Keratinocyte (primary cell): ENCODE data around the gene NIPAL4. TPM values are rescaled to one million over a fixed set of nuclear protein-coding genes. Genes with fewer than 3 reads are reported as not detected.
"Not testable (repeated sequence)": the region's sequence is repeated elsewhere in the genome, so short reads cannot be mapped to it uniquely, and the experiment has no call there.

Experiments
- DNase-seq: peaks from one replicate; pipeline ENCODE4 v3.0.0-alpha.2; 2011; ENCODE audit warnings: low read depth, missing footprints, low spot score
- FAIRE-seq: peaks from 2 replicates; lab custom pipeline; 2011; peaks lifted over from hg19 to GRCh38; lab: Jason Lieb, UNC
- H2AFZ ChIP-seq: 2 replicates; pipeline ENCODE4 v1.6.0; 2012; ENCODE audit warnings: low read length, control low read depth, inconsistent platforms; ENCODE audit not compliant: control insufficient read depth
- H3K27ac ChIP-seq: 2 replicates; pipeline ENCODE4 v1.5.1; 2011; ENCODE audit warnings: low read length; ENCODE audit not compliant: control insufficient read depth, insufficient read depth
- H3K27me3 ChIP-seq: 3 replicates; pipeline ENCODE4 v1.6.0; 2011; ENCODE audit warnings: low read length; ENCODE audit not compliant: control insufficient read depth, insufficient read depth; ENCODE audit errors: extremely low read depth
- H3K36me3 ChIP-seq, 2 experiments: 2 replicates in 1 of 2; 3 replicates in 1 of 2; pipeline ENCODE4 v1.5.1; 2011; ENCODE audit warnings: low read length in 2 of 2, mild to moderate bottlenecking in 1 of 2; ENCODE audit not compliant: control insufficient read depth in 2 of 2, insufficient read depth in 2 of 2; ENCODE audit errors: extremely low read depth in 1 of 2
- H3K4me1 ChIP-seq: 3 replicates; pipeline ENCODE4 v1.5.1; 2011; ENCODE audit warnings: low read length; ENCODE audit not compliant: control insufficient read depth, insufficient read depth; ENCODE audit errors: extremely low read depth
- H3K4me2 ChIP-seq: 3 replicates; pipeline ENCODE4 v1.6.0; 2011; ENCODE audit warnings: low read depth, low read length; ENCODE audit not compliant: control insufficient read depth, insufficient read depth; ENCODE audit errors: extremely low read depth
- H3K4me3 ChIP-seq, 3 experiments: fragments of 200-600 bp in 1 of 3; sonication (generic) in 1 of 3; 2 replicates in 2 of 3; 3 replicates in 1 of 3; pipeline ENCODE4 v1.5.1; 2011 to 2016; ENCODE audit warnings: low read length in 3 of 3, mild to moderate bottlenecking in 3 of 3, control low read depth in 2 of 3, inconsistent platforms in 1 of 3, low read depth in 1 of 3, mixed read lengths in 1 of 3, mixed run types in 1 of 3, moderate library complexity in 1 of 3; ENCODE audit not compliant: control insufficient read depth in 2 of 3, insufficient read depth in 2 of 3; ENCODE audit errors: extremely low read depth in 1 of 3
- H3K79me2 ChIP-seq: 2 replicates; pipeline ENCODE4 v1.6.0; 2012; ENCODE audit warnings: low read length; ENCODE audit not compliant: control insufficient read depth, insufficient read depth
- H3K9ac ChIP-seq: 3 replicates; pipeline ENCODE4 v1.6.0; 2011; ENCODE audit warnings: low read length; ENCODE audit not compliant: control insufficient read depth, insufficient read depth; ENCODE audit errors: extremely low read depth
- H3K9me1 ChIP-seq: 3 replicates; pipeline ENCODE4 v1.6.0; 2011; ENCODE audit warnings: low read length; ENCODE audit not compliant: control insufficient read depth, insufficient read depth; ENCODE audit errors: extremely low read depth
- H3K9me3 ChIP-seq: 2 replicates; pipeline ENCODE4 v1.5.1; 2012; ENCODE audit warnings: low read depth, low read length; ENCODE audit not compliant: control insufficient read depth
- H4K20me1 ChIP-seq: 3 replicates; pipeline ENCODE4 v1.6.0; 2011; ENCODE audit warnings: low read length; ENCODE audit not compliant: control insufficient read depth, insufficient read depth; ENCODE audit errors: extremely low read depth
- CTCF ChIP-seq, 3 experiments: IDR thresholded peaks in 1 of 3; conservative IDR thresholded peaks in 1 of 3; optimal IDR thresholded peaks in 1 of 3; 2 replicates in 2 of 3; 3 replicates in 1 of 3; pipeline versions ENCODE3 to v1.5.1; 2011; ENCODE audit warnings: low read length in 3 of 3, mild to moderate bottlenecking in 3 of 3, moderate library complexity in 2 of 3, control low read depth in 1 of 3, inconsistent platforms in 1 of 3; ENCODE audit not compliant: insufficient read depth in 2 of 3; ENCODE audit errors: extremely low read depth in 1 of 3
- EZH2 ChIP-seq: IDR thresholded peaks from one replicate; pipeline ENCODE4 v1.6.1; 2012; ENCODE audit warnings: inconsistent platforms, mild to moderate bottlenecking, low read length, moderate library complexity
- dilution Hi-C: fragments of 300-500 bp; cut with MboI; formaldehyde crosslinking; loops from one replicate; pipeline ENCODE4 v1.7.0; 2020; ENCODE audit warnings: low sequenced_read_pairs; ENCODE audit not compliant: extremely low pct_ligation_motif_present
- polyA plus RNA-seq, 5 experiments: library from polyadenylated mRNA; depleted of rRNA in 3 of 5; stranded (reverse) in 3 of 5; stranded (forward) in 1 of 5; unstranded in 1 of 5; fragments of >200 nt; gene quantifications; 1 replicate in 1 of 5; 2 replicates in 3 of 5; 3 replicates in 1 of 5; pipeline versions ENCODE4 v1.2.1 to v1.2.3, GENCODE V29; 2011 to 2012; ENCODE audit warnings: missing spikeins in 2 of 5, low read depth in 1 of 5, low replicate concordance in 1 of 5

Gene NIPAL4
- polyA plus RNA-seq, 1 donor (not counting 4 experiments of a cell fraction or from before 2014, with no cell fraction given) = 10.3 TPM

GRCh38 chr5:157429920-157430319 lies 30.1 kb upstream of the NIPAL4 start:
- dilution Hi-C loops, H3K27me3 ChIP-seq, H3K4me3 ChIP-seq, H3K27ac ChIP-seq, H3K79me2 ChIP-seq, H3K9ac ChIP-seq, H2AFZ ChIP-seq, FAIRE-seq, H3K36me3 ChIP-seq, H3K4me2 ChIP-seq, DNase-seq, H3K9me3 ChIP-seq, H3K9me1 ChIP-seq, H4K20me1 ChIP-seq, H3K4me1 ChIP-seq: not testable (repeated sequence)

DNA sequence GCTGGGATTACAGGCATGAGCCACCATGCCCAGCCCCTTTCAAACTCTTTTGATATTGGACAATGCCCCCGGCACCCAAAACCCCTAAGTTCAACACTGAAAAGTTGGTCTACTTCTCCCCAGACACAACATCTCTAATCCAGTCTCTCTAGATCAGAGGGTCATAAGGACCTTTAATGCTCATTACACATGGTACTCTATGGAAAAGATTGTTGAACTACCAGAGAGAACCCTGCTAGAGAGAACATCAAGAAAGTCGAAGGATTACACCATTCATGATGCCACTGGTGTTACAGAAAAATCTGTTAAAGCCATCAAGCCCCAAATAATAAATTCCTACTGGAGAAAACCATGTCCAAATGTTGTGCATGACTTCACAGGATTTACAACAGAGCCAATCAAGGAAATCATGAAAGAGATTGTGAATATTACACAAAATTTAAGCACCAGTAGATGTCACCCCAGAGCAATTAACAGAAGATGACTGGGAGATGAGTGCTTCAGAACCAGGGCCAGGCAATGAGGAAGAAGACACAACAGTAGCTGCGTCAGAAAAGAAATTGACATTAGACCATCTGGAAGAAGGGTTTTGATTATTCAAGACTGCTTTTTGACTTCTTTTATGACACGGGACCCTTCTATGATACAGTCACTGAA lies 28.3 kb upstream of the NIPAL4 start:
- Histone ChIP-seq H3K27ac (no peak overlapping the region), H3K4me2 (no peak overlapping the region), H3K79me2 (no peaks in the 10 kb centered on the region), H3K9me1 (no peaks in the 10 kb centered on the region), H3K4me1 (no peaks in the 10 kb centered on the region), H3K9ac (no peak overlapping the region), H3K27me3 (no peaks in the 10 kb centered on the region), H2AFZ (no peak overlapping the region), H3K9me3 (no peaks in the 10 kb centered on the region), H4K20me1 (no peaks in the 10 kb centered on the region), H3K4me3 (no peak overlapping the region), H3K36me3 (no peaks in the 10 kb centered on the region)
- dilution Hi-C loops = no loop called here
- DNase-seq (no peak), FAIRE-seq (peak; percentile 72)
- TF ChIP-seq EZH2 (no peak), CTCF (optimal IDR thresholded peaks at IDR 0.05 in 1 of 3, IDR thresholded peaks at IDR 0.05 in 1 of 3, conservative IDR thresholded peaks at IDR 0.05 in 1 of 3; ENCODE audit: extremely low read depth in 1 of 3, insufficient read depth in 2 of 3, low read length in 3 of 3) (peak; percentile 28 to 48 (median 47))

DNA sequence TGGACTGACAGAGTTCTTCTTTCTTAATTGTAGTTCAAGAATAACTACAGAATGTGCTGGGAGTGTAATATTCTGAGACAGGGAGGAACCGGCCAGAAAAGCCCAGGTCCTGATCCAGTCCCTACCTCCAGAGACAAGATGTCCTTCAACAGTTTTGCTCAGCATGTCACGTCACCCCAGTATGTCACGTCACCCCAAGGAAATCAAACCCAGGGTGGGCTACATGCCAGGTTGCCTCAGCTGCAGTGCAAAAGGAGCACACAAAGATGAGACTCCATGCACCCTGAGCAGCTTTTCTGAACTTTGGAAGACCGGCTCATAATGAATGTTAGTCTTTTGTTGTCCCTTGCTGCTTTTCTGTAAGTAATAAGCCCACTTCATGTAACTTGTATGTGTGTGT lies 25.9 kb upstream of the NIPAL4 start:
- no peaks in the 10 kb centered on the region for H3K9me1 ChIP-seq
- H3K36me3 ChIP-seq = no peaks in the 10 kb centered on the region
- H3K9ac ChIP-seq = no peak overlapping the region
- no peaks in the 10 kb centered on the region for H3K4me1 ChIP-seq
- H3K4me2 ChIP-seq = no peak overlapping the region
- no peaks in the 10 kb centered on the region for H3K27me3 ChIP-seq
- no peak overlapping the region for H2AFZ ChIP-seq
- no peaks in the 10 kb centered on the region for H4K20me1 ChIP-seq
- H3K4me3 ChIP-seq = no peak overlapping the region
- TF ChIP-seq EZH2 (no peak), CTCF (optimal IDR thresholded peaks at IDR 0.05 in 1 of 3, IDR thresholded peaks at IDR 0.05 in 1 of 3, conservative IDR thresholded peaks at IDR 0.05 in 1 of 3; ENCODE audit: extremely low read depth in 1 of 3, insufficient read depth in 2 of 3, low read length in 3 of 3) (no peak)
- dilution Hi-C loops = no loop called here
- FAIRE-seq (no peak), DNase-seq (no peak)
- H3K9me3 ChIP-seq = no peaks in the 10 kb centered on the region
- no peak overlapping the region for H3K27ac ChIP-seq
- H3K79me2 ChIP-seq = no peaks in the 10 kb centered on the region
